Activated CD4-positive, alpha-beta T cell treated with anti-CD3 and anti-CD28 coated beads, Interleukin-2, amount 50 U/mL, for 1 hour (primary cell): ENCODE data around the gene TADA2A.
A peak's percentile ranks its signal among the peaks of the same experiment; 100 is the strongest.

Experiments
- DNase-seq: peaks from one replicate; pipeline ENCODE4 v3.0.0-alpha.2; 2020

Gene TADA2A

DNA sequence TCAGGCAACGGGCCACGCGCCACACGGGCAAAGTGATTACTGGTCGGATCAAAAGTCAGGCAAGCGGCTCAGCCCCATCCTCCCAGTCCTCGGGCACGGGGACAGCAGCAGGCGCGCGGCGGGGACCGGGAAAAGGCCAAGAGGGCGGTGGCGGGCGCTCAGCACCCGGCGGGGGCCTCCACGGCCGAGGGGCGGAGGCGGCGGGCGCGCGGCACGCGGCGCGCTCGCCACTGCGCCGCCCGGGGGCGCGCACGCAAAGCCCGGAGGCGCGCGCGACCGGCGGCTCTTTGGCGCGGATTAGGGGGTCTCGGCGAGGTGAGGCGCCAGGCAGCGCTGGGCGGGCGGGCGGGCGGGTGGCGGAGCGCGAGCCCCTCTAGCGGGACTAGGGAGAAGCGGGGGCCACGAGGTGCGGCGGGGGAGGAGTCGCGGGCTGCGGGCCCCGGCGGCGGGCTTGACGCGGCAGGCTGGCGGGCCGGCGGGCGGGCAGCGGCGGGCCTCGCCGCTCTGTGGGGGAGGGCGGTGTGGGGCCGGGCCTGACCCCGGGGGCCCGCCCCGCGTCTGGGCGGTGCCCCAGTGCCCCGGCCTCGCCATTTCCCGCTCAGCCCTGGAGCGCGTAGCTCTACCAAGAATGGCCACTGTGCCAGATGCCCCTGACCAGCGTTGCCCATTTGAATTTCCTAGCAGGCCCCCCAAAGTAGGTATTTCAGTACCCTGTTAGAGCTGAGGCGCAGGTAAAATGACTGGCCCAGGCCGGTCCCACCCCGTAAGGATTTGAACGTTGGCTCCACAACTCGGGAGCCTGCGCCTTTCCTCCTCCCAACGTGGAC, at the start of gene TADA2A, which contains the start of gene ACACA:
Gene TADA2A, plus strand, starts transcription at position 252 of the 827 bp plus-strand sequence. CDS start 4,480 bp downstream, outside the sequence.
Gene ACACA, minus strand, starts transcription at position 202 of the 827 bp plus-strand sequence. CDS start 537 bp downstream, outside the sequence.
- peak; percentile 63 for DNase-seq

GRCh38 chr17:37358098-37358829, 48.4 kb upstream of the TADA2A start:
- DNase-seq, result peak; percentile 12

- peak; percentile 87 for DNase-seq
Measured at GRCh38 chr17:37358830-37359681, 47.6 kb upstream of the TADA2A start.

DNA sequence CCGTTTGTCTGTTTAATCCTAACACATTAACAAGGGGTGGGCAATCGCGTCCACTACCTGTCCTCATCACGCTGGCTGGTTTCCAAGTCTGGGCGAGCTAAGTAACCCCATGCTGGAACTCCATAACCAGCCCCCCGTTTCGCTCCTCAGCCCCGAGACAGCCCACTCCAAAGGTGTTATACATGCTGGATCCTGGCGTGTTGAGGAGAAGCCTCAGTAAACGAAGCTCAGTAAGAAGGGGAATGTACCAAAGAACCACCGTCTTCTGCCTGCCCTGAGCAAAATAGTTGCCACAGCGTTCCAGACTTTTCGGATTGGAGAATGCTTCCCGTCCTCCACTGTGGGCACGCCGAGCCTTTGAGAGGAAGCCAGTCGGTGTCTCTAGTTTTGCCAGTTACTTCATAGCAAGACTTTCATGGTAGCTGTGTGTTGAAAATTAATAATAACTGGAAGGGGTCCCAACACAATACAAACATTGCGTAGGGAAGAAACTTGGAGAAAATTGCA, 47.0 kb upstream of the TADA2A start:
- no peak for DNase-seq

DNA sequence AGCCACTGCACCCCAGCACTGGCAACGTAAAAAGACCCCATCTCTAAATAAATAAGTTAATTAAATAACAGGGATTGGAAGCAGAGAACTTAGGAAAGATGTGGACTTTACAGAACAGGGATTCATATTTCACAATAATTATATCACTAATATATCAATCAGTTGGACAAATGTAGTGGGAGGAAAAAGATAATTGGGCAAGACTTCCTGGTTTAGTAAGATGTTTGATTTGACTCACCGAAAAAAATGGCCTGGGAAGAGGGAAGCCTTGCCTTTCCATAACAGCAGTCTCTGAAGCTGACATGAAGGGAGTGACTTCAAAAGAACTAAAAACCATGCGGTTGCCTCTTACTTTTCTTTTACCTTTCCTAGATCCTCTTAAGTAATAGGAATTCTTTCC, 46.1 kb upstream of the TADA2A start:
- DNase-seq, result no peak

GRCh38 chr17:37361543-37361942, 45.1 kb upstream of the TADA2A start:
- no peak for DNase-seq

DNA sequence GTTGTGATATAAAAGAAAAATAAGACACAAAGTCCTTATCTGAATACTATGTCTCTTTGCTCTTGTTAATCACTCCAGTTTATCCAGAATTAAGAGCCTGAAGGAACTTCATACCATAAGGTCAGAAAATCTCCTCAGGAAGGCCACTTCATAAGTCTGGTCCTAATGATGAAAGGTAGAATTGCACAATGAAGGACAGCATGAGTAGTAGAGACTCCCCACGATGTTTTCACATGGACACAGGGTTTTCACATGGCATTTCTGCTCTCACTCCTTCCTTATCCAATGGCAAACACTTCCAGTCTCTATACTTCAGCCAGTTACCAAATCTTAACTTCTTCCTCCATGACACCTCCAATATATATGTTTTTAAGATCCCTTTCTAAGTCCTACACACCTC, 41.1 kb upstream of the TADA2A start:
- DNase-seq, result no peak

GRCh38 chr17:37368577-37368976, 38.1 kb upstream of the TADA2A start:
- DNase-seq, result no peak

DNA sequence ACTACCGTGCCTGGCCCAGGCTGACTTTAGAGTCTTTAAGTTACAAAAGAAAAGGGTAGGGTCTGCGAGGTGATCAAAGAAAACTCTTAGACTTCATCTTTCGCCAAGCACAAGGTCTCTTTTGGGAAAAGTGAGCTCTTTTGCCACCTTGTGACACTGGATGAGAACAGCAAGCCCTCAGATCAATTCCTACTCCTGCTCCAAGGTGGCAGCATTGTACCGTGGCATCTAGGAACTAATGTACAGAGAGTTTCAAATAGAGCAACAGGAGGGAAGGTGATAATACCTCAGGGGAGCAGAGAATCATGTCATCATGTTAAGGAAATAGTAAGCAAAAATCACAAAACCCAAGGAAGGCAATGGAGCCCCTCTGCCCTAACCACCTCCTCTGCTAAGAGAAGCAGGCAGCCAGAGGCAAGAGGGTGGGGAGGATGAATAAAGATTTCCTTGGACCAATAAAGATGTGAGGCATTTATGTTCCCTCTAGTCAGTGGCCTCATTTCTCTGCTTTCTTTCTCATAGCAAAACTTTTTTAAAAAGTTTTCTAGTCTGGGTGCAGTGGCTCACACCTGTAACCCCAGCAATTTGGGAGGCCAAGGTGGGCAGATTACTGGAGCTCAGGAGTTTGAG, 33.0 kb upstream of the TADA2A start:
- peak; percentile 53 for DNase-seq

DNA sequence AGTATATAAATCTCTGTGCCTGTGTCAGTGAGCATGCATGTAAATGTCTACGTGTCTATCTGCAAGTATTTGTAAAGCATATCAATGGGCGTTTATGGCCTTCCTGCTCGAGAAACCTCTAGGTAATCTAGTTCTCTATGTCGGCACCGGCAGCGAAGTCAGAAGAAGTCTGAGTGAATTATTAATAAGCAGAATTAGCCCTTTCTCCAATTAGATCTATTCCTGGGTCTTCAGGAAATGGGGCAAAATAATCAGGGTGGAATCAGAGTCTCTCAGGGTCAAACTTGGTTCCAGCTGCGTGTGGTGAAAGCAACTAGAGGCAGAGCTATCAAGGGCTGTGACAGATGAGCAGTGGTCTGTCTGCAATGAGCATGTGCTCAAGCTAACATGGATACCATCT, 31.0 kb upstream of the TADA2A start, which contains the start of gene C17orf78:
Gene C17orf78, plus strand, starts transcription at position 280 of the 400 bp plus-strand sequence. Its CDS starts 108 bp downstream, at position 388.
- DNase-seq, result no peak

DNA sequence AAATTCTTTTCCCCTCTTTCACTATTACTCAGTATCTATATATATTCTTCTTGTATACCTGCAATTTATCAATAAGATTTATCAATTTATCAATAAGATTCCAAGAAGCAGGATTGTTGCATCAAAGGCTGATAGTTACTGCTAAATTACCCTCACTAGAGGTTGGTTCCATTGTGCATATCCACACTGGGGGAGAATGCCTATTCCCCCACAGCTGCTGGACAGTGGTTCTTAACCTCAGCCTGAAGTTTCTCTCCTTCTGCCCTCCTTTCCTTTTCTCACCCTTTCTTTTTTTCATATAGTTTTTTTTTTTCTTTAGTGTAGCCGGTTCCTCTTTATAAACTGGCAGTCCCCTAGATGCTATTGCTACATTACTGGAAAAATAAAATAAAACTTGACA, 24.6 kb upstream of the TADA2A start:
- DNase-seq, result no peak

DNA sequence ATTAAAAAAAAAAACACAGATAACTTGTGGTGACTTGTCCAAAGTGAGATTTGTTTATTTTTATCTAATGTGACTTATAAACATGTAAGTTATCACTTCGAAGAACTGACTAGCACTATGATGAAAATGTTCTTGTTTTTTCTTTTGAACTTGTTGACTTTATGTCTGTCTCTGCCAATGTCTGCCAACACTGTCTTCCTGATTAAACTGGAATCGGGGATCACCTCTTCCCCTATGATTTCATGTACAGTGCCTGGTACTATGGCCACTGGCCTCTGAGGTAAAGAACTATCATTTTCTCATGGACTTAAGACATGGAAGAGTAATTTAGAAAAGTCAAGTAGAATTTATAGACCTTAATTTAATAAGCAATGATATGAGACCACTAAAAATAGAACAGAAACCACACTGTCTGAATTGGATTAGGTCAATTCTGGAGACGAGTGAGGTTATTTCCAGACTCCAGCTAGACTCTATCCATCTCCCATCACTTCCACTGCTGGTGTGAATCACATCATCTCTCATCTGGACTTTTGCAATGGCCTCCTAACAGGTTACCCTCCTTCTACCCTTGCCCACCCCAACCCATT, 22.0 kb upstream of the TADA2A start:
- DNase-seq, result no peak

DNA sequence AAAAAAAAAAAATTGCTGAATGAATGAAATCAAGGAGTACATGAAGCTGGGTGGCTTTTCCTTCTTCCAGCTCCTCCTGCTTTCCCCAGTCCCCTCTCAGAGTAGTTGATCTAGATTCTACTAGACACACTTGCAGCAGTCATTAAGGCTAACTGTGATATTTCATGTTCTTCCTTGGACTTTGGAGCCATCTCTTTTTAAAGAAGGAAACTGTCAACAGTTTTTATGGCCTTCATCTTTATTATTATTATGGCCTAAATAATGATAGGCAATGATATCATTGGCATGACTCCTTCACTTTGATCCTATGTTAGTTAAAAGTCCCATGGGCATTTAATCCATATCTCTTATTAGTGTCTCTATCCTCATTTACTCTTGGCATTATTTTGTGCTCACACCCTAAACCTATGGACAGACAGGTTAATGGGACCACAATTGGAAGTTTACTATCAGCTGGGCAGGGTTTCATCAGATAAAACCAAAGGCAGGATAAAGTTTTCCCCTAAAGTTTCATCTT, 21.2 kb upstream of the TADA2A start:
- DNase-seq, result no peak

DNA sequence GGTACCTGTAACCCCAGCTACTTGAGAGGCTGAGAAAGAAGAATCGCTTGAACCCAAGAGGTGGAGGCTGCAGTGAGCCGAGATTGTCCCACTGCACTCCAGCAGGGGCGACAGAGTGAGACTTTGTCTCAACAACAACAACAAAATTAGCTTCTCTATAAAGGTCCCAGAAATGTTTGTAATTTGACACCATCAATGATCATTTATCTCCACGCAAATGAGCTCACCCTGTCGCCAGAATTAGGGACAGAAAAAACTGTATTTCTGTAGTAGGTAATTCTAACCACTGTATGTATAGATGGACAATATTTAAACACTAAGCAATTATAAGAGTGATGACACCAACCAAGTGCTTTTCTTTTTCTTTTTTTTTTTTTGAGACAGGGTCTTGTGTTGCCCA, 20.2 kb upstream of the TADA2A start:
- no peak for DNase-seq

- no peak for DNase-seq
Measured at GRCh38 chr17:37388266-37388665, 18.4 kb upstream of the TADA2A start.

DNA sequence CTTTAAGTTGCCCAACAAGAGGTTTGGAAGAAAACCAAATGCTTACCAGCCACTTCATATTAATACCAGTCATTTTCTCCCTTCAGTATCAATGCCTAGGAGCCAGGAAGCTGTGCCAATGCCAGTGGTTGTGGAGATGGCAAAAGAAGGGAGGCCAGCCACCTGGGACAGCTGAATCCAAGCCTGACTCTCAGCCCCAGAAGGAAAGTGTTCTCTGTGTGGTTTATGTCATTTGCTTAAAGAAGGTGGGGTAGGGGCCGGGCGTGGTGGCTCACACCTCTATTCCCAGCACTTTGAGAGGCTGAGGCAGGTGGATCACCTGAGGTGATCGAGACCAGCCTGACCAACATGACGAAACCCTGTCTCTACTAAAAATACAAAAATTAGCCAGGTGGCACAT, 17.5 kb upstream of the TADA2A start:
- no peak for DNase-seq

DNA sequence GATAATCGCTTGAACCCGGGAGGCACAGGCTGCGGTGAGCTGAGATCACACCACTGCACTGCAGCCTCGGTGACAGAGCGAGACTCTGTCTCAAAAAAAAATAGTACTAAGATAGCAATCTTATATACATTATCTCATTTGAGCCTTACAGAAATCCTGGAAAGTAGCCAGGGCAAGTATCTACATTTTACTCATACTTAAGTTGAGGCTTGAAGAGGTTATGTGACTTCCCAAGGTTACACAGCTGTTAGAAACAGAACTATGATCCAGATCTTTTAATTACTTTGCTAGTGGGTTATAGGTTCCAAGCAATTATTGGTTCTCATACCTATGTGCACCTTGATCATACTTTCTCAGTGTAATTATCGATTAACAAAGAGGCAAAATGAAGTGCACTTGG, 15.5 kb upstream of the TADA2A start:
- no peak for DNase-seq

GRCh38 chr17:37392024-37392590, 14.6 kb upstream of the TADA2A start:
- no peak for DNase-seq

DNA sequence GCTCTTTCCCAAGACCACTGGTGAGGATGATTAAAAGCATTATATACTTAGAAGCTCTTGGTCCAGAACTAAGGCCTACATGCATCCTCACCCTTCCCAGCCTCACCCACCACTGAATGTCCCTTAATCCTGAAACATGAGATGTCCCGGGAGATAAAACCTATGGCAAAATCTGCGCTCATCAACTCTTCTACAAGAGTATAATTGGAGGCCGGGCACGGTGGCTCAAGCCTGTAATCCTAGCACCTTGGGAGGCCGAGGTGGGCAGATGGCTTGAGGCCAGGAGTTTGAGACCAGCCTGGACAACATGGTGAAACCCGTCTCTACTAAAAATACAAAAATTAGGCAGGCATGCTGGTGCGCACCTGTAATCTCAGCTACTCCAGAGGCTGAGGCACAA, 13.3 kb upstream of the TADA2A start:
- DNase-seq, result no peak

- no peak for DNase-seq
Measured at GRCh38 chr17:37399265-37399803, 7.4 kb upstream of the TADA2A start.

- no peak for DNase-seq
Measured at GRCh38 chr17:37400505-37400904, 6.2 kb upstream of the TADA2A start.
